Transverse colon (tissue), 4 donors: ENCODE data around the gene TEX10. TPM values are rescaled to one million over a fixed set of nuclear protein-coding genes. Genes with fewer than 3 reads are reported as not detected.

ENCODE experiments used
- DNase-seq: peaks from one replicate; pipeline ENCODE4 v3.0.0-alpha.2; 2019
- H3K27ac ChIP-seq, 4 donors: fragments of 200-600 bp; sonication (generic); 2 replicates each; pipeline ENCODE4 v1.5.1; 2016 to 2018; ENCODE audit warnings: inconsistent platforms in 4 of 4
- H3K27me3 ChIP-seq: fragments of 200-600 bp; sonication (generic); 2 replicates; pipeline ENCODE4 v1.5.1; 2017; ENCODE audit warnings: inconsistent platforms
- H3K36me3 ChIP-seq, 4 donors: fragments of 200-600 bp; sonication (generic); 2 replicates each; pipeline ENCODE4 v1.5.1; 2017 to 2019; ENCODE audit warnings: inconsistent platforms in 4 of 4
- H3K4me1 ChIP-seq, 4 donors: fragments of 200-600 bp; sonication (generic); 2 replicates each; pipeline ENCODE4 v1.5.1; 2017 to 2020; ENCODE audit warnings: inconsistent platforms in 4 of 4
- H3K4me3 ChIP-seq, 4 donors: fragments of 200-600 bp; sonication (generic); 1 replicate in 1 of 4; 2 replicates in 3 of 4; pipeline versions ENCODE4 v1.5.1 to v1.6.1; 2017 to 2019; ENCODE audit warnings: inconsistent platforms in 4 of 4
- H3K9me3 ChIP-seq, 2 donors: fragments of 200-600 bp; sonication (generic); 2 replicates each; pipeline ENCODE4 v1.5.1; 2017 to 2019; ENCODE audit warnings: inconsistent platforms in 2 of 2
- EP300 ChIP-seq: sonication (generic); formaldehyde crosslinking; IDR thresholded peaks from one replicate; pipeline ENCODE4 v1.6.1; 2017; ENCODE audit warnings: antibody characterized with exemption, low read depth
- POLR2A ChIP-seq: fragments of 450-650 bp; IDR thresholded peaks from one replicate; pipeline ENCODE4 v1.6.1; 2016; ENCODE audit warnings: antibody characterized with exemption, mild to moderate bottlenecking, moderate library complexity
- POLR2AphosphoS5 ChIP-seq, 3 donors: sonication (generic); formaldehyde crosslinking; IDR thresholded peaks; one replicate each; pipeline ENCODE4 v1.6.1; 2016; ENCODE audit warnings: antibody characterized with exemption in 3 of 3
- WGBS, 2 donors: methylation state at CpG; one replicate each; pipeline ENCODE4 v1.1.5; 2018; ENCODE audit warnings: low coverage in 1 of 2; 5-methylcytosine and 5-hydroxymethylcytosine counted together
- in situ Hi-C, 4 donors: fragments of 200-750 bp; cut with MboI; loops; one replicate each; pipeline versions ENCODE4 v1.15.0 to v1.15.1; 2017; ENCODE audit warnings: low sequenced_read_pairs in 3 of 4, low pct_ligation_motif_present in 1 of 4, low pct_unique_long_range_greater_than_20kb in 1 of 4
- intact Hi-C: fragments of 100-400 bp; cut with DNase I; formaldehyde crosslinking; loops from one replicate; pipeline ENCODE4 v1.15.1; 2023; ENCODE audit warnings: low total_unique reads
- total RNA-seq, 4 donors: library from RNA; depleted of rRNA; stranded (reverse); fragments of >200 nt; gene quantifications; one replicate each; pipeline ENCODE4 v1.1.0, GENCODE V29; 2016
- TF ChIP-seq, protein P1 (sequence below), 5 experiments: fragments of 200-600 bp in 3 of 5; fragments of 450-650 bp in 2 of 5; sonication (generic) in 3 of 5; IDR thresholded peaks; 1 replicate in 2 of 5; 2 replicates in 3 of 5; pipeline ENCODE4 v1.5.1; 2016 to 2017; ENCODE audit warnings: antibody characterized with exemption in 5 of 5, inconsistent platforms in 3 of 5, mild to moderate bottlenecking in 2 of 5, moderate library complexity in 1 of 5

TEX10 gene
- total RNA-seq, 4 donors from 2014 or later, result 8.7 to 16.8 (median 13.0) TPM

DNA sequence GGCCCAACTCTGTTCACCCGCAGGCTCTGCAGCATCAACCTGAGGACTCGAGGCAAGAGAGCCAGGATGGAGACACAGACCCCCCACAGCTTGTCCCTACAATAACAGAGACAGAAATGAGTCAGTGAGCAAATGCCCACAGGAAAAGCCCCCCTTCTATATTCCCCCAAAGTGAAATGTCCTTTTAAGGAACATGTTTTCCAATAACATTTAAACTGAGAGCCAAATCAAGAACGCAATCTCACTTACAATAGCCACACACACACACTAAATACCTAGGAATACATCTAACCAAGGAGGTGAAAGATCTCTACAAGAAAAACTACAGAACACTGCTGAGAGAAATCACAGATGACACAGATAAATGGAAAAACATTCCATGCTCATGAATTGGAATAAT, 49.0 kb downstream of the TEX10 start:
- H3K9me3 ChIP-seq, result no peaks in the 10 kb centered on the region
- in situ Hi-C loops (no loop called here), intact Hi-C loops (no loop called here)
- H3K27ac ChIP-seq, result no peak overlapping the region
- WGBS, 2 donors, result 97 to 100% methylated on average over 1 to 3 of the region's 3 CpGs
- no peak for DNase-seq
- TF ChIP-seq POLR2AphosphoS5 (IDR thresholded peaks at IDR 0.05) (no peak), POLR2A (no peak), EP300 (no peak)
- TF ChIP-seq, protein P1, sequence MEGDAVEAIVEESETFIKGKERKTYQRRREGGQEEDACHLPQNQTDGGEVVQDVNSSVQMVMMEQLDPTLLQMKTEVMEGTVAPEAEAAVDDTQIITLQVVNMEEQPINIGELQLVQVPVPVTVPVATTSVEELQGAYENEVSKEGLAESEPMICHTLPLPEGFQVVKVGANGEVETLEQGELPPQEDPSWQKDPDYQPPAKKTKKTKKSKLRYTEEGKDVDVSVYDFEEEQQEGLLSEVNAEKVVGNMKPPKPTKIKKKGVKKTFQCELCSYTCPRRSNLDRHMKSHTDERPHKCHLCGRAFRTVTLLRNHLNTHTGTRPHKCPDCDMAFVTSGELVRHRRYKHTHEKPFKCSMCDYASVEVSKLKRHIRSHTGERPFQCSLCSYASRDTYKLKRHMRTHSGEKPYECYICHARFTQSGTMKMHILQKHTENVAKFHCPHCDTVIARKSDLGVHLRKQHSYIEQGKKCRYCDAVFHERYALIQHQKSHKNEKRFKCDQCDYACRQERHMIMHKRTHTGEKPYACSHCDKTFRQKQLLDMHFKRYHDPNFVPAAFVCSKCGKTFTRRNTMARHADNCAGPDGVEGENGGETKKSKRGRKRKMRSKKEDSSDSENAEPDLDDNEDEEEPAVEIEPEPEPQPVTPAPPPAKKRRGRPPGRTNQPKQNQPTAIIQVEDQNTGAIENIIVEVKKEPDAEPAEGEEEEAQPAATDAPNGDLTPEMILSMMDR (IDR thresholded peaks at IDR 0.05), result no peak
- H3K4me3 ChIP-seq, result no peak overlapping the region
- H3K27me3 ChIP-seq, result no peaks in the 10 kb centered on the region
- H3K36me3 ChIP-seq, result peaks cover 0 to 21% (median 12%) of the 10 kb centered on the region in 4 donors
- no peaks in the 10 kb centered on the region for H3K4me1 ChIP-seq

DNA sequence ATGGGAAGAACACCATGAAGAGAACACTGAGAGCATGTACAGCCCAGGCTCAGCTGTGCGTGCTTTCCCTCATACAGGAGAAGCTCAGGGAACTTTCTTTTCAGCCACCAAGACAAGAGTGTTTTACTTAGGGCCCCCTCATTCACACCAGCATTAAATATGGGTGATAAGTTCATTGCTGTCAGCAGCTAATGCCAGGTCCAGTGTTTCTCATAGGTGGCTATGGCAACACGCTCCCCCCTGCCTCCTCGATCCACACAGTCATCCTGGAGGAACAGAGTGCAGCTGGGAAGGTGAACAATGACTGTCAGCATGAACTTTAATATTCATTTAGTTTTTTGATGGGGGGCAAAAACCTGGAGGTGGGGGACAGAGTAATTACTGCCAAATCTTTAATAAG, 54.4 kb downstream of the TEX10 start:
- intact Hi-C loops, result no loop called here

DNA sequence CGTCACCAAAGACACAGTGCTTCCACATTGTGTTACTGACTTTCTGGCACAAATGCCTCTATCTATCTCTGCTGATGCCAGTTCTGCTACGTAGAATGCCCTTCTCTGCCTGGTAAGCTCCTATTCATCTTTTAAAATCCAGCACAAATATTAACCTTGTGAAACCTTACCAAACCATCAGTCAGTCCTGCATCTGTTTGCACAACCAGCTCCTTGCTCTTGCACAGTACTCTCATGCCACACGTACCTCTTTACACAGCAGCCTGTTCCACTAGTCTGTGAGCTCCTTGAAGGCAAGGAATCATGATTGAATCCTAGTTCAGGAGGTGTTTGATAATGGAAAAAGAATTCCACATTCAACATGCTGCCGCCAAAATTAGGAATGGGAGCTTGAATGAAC, 56.3 kb downstream of the TEX10 start:
- WGBS, 2 donors, result 86 to 94% methylated on average over 4 of the region's 4 CpGs
- Histone ChIP-seq H3K27me3 (no peaks in the 10 kb centered on the region), H3K9me3 (no peaks in the 10 kb centered on the region), H3K27ac (no peak overlapping the region), H3K4me3 (no peak overlapping the region), H3K4me1 (no peaks in the 10 kb centered on the region), H3K36me3 (peaks cover 0 to 24% (median 3%) of the 10 kb centered on the region in 4 donors)
- TF ChIP-seq, protein P1 (IDR thresholded peaks at IDR 0.05), result no peak
- TF ChIP-seq POLR2AphosphoS5 (IDR thresholded peaks at IDR 0.05), result no peak
- TF ChIP-seq EP300, result no peak
- no peak for TF ChIP-seq POLR2A
- in situ Hi-C loops, result no loop called here
- no peak for DNase-seq
- intact Hi-C loops, result no loop called here

More for the DNA sequence above, 54.4 kb downstream of the TEX10 start:
- no peak for DNase-seq
- Histone ChIP-seq H3K27ac (no peak overlapping the region), H3K27me3 (no peaks in the 10 kb centered on the region), H3K4me3 (no peak overlapping the region), H3K4me1 (no peaks in the 10 kb centered on the region), H3K9me3 (no peaks in the 10 kb centered on the region), H3K36me3 (peaks cover 0 to 31% (median 7%) of the 10 kb centered on the region in 4 donors)
- TF ChIP-seq EP300, result no peak
- TF ChIP-seq POLR2AphosphoS5 (IDR thresholded peaks at IDR 0.05), result no peak
- TF ChIP-seq, protein P1 (IDR thresholded peaks at IDR 0.05), result no peak
- TF ChIP-seq POLR2A, result no peak
- 98 to 100% methylated on average over 1 to 3 of the region's 3 CpGs for WGBS, 2 donors
- in situ Hi-C loops, result no loop called here

DNA sequence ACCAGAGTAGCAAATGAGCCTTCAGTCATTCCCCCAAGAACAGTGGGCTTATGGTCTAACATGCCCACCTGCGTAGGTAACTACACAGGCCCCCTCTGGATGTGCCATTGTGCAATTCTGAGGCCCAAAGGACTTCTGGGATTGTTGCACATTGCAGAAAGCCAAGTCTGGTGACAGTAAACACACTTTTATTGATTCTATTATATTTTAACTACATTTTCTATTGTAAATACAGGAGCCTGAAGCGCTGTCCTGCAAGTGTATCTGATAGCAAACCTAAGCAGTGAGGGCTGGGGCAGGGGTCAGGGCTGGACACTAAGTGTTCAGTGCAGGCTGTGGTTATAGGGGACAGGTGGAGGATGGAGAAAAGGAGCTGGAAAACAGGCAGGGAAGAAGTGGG, 57.5 kb downstream of the TEX10 start:
- in situ Hi-C loops, result no loop called here
- no peaks in the 10 kb centered on the region for H3K27me3 ChIP-seq
- WGBS, 2 donors, result 60 to 76% methylated on average over 1 to 2 of the region's 2 CpGs
- H3K27ac ChIP-seq, result no peak overlapping the region
- TF ChIP-seq POLR2AphosphoS5 (IDR thresholded peaks at IDR 0.05) (no peak), EP300 (no peak), POLR2A (no peak)
- TF ChIP-seq, protein P1 (IDR thresholded peaks at IDR 0.05), result no peak
- H3K36me3 ChIP-seq, result peaks cover 0 to 24% (median 0%) of the 10 kb centered on the region in 4 donors
- intact Hi-C loops, result no loop called here
- H3K9me3 ChIP-seq, result no peaks in the 10 kb centered on the region
- H3K4me1 ChIP-seq, result no peaks in the 10 kb centered on the region
- no peak for DNase-seq
- no peak overlapping the region for H3K4me3 ChIP-seq
